Anterior cingulate cortex (tissue), 58 donors: ENCODE data around the gene ANKFN1.
"Not testable (repeated sequence)": the region's sequence is repeated elsewhere in the genome, so short reads cannot be mapped to it uniquely, and the experiment has no call there.

Source experiments
- DNase-seq, 58 donors: peaks; one replicate each; lab custom pipeline; 2025; lab: John Stamatoyannopoulos, UW

Gene ANKFN1

DNA sequence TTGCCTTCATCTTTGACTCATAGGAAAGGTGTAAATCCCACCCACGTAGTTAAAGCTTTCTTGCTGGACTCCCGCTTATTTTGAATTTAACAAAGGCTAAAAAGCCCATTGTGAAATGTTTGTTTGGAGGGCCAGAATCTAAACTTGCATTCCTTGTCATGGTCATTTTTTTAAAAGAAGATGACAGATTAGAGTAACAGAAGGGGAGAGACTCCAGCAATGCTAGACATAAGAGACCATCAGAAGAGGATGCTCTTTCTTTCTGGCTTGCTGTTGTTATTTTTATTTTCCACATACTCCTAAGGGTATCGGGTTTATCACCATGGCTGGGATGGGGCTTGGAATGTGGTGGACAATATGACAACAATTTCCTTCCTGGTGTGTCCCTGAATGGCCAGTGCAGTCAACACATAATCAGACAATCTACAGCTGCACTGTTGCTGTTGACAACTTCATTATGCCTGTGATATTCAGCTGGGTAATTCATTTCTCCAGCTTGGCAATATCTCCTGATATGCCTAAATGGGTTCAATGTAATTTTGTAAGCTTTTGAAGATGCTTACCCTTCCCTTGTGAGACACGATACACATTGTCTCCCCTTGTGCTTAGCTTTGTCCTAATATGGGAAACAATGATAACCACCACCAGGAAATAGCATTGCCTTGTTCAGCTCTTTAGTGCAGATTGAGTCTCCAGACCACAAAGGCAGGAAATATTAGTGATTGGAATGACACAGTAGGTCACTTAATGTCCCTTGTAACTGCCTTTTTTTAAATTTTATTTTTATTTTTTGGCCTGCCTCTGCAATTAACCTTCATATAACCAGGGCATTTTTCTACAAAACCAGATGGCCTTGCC, 164.3 kb downstream of the ANKFN1 start:
- DNase-seq: no peak

- DNase-seq: no peak
These were observed 166.3 kb downstream of the ANKFN1 start for GRCh38 chr17:56319531-56319930.

DNA sequence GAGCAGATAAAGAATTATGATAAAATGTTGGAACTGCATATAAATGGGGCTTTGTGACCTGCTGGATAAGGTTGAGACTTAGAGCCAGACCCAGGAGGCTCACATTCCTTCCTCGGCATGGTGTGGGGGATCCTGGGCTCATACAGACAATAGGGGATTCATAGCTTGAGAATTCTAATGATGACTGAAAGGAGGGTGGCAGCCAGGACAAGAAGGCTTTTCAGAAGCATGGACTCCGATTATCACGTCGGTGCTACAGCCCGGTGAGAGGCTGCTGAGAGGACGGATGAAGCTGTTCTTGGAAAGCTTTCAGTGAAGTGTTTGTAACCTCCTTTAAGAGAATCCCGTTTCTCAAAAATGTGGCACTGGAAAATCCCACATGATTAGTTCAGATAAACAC, 167.2 kb downstream of the ANKFN1 start:
- no peak for DNase-seq

DNA sequence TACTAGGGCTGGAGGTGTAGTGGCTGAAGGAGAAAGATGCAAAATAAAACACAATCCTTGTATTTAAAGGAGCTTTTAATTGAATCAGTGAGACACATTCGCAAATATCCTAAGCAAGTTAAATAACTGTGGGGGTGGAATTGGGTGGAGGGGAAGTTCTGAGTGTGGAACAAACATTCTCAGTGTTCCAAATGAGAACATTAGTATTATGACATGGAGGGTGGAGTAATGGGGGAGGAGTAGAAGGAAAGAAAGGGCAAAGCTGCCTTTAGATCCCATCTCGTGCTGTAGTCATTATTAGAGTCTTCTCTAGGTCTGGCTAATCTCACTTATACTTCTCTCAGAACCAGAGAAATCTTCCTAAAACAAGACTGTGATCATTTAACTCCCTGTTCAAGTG, 169.7 kb downstream of the ANKFN1 start:
- DNase-seq: no peak

- no peak for DNase-seq
These were observed 171.4 kb downstream of the ANKFN1 start for GRCh38 chr17:56324676-56325075.

DNA sequence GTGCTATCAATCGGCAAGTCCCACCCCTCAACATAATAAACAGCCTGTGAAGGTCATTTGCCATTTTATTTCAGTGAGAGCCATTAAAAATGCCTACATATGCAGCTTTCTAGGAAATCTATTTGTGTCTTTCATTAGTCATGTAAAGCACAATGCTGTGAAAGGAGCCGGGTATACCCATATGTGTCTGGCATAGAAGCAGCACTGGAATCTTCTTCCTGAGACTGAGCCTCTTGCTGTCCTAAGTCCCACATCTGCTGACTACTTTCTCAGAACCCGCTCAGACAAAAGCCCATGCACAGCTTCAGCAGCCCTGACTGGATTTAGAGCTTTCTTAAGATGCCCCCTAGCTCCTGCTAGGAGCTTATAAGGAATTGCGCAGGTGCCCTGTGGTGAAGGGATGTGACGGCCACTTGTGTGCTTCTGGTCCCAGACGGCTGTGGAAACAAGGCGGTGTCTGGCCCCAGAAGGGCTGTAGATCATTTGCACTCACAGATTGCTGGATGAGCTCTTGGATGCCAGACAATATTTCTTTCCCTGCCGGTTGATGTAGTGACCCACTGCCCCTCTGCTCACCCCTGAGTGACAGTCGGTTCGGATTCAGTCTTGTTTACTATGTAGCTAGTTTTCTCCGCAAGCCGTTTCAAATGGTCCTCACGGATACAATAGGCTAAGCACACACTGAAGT, 172.2 kb downstream of the ANKFN1 start:
- peak in 4 of 58 donors; percentile 2 to 29 (median 17) for DNase-seq

DNA sequence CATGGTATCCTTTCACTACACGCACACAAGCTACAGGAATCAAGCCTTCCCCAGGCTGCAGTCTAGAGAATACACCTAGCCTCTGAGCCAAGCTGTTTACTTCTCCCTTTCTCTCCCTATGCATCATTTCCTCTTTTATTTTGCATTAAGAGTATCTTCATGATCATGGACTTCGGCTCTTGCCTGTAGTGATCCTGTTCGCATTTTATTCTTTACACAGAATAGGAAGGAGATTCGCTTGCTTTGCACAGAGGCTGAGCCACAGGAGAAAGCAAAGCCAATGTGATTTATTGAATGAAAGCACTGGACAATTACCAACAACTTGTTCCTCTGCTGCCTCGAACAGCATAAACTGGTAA, 172.7 kb downstream of the ANKFN1 start:
- DNase-seq: no peak

DNA sequence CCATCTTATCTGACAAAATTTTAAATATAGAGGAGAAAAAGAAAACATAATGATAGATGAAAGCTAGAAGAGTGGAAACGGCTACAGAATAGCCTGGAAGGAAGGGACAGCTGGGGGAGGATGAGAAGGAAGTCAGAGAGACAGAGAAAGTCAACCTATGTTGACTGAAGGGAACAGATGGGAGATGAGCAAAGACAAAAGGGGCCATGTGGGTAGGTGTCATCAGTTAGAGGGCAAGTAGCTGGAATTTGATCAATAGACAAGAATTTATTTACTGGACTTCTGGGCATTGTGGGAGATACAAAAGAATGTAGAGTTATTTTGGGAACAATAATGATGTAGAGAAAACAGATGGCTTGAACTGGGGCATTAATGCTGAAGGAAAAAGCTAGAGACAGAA, 194.4 kb downstream of the ANKFN1 start:
- no peak for DNase-seq

DNA sequence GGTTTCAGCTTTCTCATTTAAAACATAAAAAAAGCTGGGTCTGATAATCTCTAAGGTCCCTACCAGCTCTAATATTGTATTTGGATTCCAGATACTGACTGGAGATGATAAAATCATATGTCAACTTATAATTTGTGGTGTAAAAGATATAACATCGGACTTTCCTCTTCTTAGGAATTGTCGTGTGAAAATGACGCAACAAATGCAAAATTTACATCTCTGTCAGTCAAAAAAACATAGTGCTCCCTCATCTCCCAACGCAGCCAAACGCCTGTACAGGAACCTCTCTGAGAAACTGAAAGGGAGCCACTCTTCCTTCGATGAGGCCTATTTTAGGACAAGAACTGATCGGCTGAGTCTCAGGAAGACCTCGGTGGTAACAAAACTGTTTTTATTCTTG, 197.3 kb downstream of the ANKFN1 start:
- DNase-seq: no peak

GRCh38 chr17:56351675-56352074, 198.4 kb downstream of the ANKFN1 start:
- no peak for DNase-seq

DNA sequence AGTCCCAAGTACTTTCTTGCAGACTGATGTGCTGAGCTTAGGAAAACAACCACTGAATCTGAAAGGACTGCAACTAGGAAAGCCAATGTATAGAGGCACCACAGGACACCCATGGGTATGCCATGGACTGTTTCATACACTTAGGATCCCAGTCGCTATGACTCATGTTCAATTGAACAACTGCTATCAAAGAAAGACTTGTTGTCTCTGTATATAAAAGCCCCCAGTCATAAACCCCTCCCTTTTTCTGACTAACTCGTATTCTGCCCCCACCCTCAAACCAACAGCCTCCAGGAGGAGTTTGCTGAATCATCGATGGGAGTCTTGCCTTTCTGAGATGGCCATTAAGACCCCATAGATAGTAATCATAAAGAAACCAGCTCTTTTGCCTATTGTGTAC, 205.4 kb downstream of the ANKFN1 start:
- no peak for DNase-seq

DNA sequence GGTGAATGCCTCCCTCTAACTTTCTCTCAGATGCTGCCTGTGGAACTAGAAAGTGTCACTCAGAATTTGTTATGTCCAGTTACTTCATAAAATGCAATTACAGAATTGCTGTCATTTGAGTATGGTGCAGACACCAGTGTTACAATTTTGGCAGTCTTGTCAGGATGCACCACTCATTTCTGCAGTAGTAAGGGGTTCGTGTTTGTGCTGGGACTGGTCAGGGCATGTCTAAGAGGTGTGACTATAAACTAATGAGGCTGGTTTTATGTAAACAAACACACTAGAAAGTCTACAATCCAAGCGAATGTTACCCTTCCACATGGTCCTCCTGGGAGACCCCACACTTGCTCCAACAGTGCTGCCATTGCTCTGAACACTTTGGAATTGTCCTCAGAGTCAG, 206.2 kb downstream of the ANKFN1 start:
- DNase-seq: no peak

DNA sequence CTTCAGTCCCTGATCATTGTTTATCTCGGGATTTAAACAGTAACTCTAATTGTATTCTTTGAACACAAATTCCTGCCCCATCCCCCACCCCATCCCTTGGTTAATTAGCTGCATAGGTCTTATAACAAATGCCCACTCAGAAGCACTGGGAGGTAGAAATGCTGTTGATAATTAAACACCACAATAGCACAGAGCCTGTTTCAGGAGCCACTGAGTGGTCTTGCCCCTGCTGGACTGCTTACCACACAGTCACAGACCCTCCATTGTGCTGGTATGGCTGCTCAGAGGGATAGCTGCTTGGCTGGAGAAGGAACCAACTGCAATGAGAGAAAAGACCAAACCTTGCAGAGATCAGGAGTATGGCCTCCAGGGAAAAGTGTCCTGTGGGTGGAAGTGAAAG, 214.1 kb downstream of the ANKFN1 start:
- no peak for DNase-seq

GRCh38 chr17:56373981-56374833, 220.9 kb downstream of the ANKFN1 start:
- no peak for DNase-seq

DNA sequence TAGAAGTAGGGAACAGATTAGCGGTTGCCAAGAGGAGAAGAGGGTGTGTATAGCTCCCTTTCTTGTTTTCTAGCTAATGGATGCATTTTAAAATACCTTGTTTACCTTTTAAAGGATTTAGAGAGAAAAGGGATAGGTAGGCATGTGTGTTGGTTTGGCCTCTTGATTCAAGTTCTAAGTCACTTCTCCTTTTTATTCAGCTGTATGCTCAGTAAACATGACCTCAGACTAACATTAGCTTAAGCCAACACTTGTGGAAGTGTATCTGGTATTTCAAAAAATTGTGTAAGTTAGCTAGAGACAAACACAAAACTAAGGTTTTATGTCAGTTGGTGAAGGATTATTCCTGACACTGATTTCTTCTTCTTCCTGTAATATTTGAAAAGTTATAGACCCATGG, 236.1 kb downstream of the ANKFN1 start:
- no peak for DNase-seq

GRCh38 chr17:56392321-56392720, 239.0 kb downstream of the ANKFN1 start:
- no peak for DNase-seq

DNA sequence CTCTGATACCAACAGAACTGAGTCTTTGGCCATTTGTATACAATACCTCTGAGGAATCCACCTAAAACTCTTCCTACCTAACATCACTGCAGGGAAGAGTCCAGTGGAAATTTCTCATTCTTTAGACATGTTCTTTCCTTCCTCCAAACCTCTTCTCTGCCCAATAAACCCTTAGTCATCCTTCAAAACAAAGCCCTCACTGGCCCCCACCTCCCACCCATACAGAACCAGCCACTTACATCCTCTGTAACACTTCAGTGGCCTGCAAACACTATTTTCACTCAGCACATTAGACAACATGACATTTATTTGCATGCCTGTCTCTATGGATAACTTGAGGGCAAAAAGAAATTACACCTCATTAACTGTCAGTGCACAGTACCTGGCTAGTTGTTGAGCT, 239.9 kb downstream of the ANKFN1 start:
- DNase-seq: no peak

GRCh38 chr17:56395787-56396186, 242.5 kb downstream of the ANKFN1 start:
- DNase-seq: no peak

DNA sequence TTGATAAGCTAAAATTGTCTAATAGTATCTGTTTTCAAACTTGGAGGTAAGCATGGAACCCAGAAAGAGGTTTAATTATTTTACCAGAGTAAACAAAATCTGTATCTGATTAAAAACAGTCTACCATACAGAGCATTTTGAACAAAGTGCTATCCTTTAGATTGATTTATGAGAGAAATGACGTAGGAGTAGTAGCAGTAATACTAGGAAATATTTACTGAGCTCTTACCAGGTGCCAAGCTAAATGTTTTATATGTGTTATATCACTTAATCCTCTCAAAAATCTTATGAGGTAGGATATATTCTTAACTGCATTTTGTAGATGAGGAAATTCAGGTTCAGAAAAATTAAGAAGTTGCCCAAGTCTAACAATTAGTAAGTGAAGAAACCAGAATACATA, 253.8 kb downstream of the ANKFN1 start:
- no peak for DNase-seq

GRCh38 chr17:56412356-56412755, 259.1 kb downstream of the ANKFN1 start:
- not testable (repeated sequence) for DNase-seq

DNA sequence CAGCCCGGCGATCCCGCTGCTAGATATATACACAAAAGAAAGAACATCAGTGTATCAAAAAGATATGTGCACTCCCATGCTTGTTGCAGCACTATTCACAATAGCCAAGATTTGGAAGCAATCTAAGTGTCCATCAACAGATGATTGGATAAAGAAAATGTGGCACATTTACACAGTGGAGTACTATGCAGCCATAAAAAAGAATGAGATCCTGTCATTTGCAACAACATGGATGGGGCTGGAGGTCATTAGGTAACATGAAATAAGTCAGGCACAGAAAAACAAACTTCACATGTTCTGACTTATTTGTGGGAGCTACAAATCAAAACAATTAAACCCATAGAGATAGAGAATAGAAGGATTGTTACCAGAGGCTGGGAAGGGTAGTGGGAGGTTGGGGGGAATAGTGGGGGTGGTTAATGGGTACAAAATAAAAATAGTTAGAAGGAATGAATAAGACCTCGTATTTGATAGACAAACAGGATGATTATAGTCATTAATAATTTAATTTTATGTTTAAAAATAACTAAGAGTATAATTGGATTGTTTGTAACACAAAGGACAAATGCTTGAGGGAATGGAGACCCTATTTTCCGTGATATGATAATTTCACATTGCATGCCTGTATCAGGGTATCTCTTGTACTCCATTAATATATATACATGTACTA, 263.5 kb downstream of the ANKFN1 start:
- DNase-seq: no peak
